CD4-positive, alpha-beta T cell treated with Interleukin-10 for 1 hour (primary cell): ENCODE results near the gene MGMT.

Source experiments
- DNase-seq: peaks from one replicate; pipeline ENCODE4 v3.0.0-alpha.2; 2020

Gene MGMT

GRCh38 chr10:129744134-129745111 lies 277.4 kb downstream of the MGMT start:
- no peak for DNase-seq

DNA sequence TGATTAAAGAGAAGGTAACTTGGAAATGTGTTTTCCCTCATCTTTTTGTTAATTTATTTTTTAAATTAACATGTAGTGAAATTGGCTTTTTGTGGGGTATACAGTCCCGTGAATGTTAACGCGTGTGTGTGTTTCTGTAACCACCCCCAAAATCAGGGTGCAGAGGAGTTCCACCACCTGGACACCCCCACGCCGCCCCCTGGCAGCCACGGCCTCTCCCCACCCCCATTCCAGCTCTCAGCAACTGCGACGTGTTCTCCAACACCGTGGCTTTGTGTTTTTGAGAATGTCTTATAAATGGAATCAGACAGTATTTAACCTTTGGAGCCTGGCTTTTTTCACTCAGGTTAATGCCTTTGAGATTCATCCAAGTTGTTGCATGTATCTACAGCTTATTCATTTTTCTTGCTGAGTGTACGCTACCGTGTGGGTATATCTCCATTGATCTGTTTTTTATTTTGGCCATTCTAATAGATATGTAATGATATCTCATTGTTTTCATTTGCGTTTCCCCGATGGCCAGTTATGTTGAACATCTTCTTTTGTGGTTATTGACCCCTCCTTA lies 278.2 kb downstream of the MGMT start:
- DNase-seq = no peak

DNA sequence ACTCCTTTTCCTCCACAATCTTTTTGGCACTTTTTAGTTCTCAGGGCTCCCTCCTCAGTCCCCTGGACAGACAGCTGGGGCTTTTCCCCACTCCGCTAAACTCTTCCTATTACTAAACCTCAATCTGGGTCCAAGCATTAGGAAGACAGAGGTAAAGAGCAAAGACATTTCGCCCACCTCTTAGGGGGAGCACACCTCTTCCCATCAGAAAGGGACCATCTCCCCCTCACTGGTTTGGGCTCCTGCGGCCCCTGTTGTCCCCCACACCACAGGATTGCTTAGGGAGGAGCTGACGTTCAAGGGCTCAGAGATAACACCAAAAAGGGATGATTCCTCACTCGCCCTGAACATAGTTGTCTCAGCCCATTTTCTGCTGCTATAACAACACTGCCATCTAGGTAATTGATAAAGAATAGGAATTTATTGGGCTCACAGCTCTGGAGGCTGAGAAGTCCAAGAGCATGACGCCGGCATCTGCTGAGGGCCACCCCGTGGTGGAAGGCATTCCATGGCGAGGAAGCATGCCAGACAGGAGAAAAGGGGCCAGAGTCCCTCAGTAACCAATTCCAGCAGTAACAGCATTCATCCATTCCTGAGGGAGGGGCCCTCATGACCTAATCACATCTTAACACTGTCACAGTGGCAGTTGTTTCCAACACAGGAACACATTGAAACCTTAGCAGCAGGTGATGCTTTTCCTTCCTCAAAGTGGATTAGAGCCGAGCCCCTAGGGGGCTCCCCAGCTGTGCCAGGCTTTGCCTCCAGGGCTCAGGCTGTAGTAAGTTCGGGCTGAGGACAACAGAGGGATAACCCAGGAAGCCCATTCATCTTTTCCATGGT lies 287.4 kb downstream of the MGMT start:
- DNase-seq = no peak

- no peak for DNase-seq
These were observed 288.1 kb downstream of the MGMT start for GRCh38 chr10:129755158-129755591.

DNA sequence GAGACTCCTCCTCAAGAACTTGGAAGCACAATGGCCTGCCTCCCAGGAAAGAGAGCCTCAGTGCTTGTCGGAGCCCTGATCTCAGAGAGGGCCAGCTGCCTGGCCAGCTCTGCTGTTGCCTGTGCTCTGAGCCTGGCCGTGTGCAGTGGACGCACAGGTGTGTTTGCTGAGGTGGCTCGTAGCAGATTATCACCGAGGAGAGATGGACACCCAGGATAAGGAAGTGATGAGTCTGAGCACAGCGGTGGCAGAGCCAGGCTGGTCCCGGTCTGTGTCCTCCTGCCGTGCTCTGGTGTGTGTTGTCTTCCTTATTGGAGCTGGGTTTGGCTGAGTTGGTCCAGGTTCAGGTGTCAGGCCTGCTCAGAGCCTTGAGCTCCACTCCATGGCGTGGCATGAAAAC lies 288.6 kb downstream of the MGMT start:
- no peak for DNase-seq

GRCh38 chr10:129756912-129757901 lies 290.2 kb downstream of the MGMT start:
- no peak for DNase-seq

DNA sequence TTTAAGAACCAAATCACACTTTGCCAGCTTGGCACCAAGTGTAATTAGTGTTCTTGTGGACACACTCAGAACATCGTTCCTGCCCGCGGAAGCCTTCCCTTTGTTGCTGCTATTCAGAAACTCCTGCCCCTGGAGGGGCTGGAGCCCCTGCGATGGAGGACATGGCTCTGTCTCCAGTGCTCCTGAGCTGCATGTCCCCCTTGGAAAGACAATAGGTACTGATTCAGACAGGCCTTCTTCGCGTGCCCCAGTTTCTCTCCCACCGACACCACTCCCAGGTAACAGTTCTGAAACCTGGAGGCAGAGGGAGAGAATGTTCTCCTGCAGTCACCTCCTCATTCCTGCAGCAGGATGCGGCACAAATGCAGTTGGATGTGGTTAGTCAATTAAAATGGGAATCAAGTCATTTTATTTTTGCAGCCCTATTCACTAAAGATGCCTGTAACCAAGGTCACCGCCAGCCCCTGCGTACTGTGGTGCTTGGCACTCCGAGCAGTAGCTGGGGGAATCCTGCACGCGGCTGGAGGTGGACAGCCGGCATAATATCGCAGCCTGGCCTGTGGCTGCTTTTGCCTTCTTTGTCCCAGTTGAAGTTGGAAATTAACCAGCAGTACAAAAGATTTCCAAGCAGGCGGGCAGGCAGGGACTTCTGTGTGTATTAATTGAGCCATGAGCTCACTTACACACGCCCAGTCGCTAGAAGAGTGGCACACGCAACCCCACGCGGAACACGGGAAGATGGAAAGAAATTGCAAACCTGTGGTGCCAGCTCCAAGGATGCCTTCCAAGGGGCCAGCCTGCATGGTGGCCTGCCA lies 291.4 kb downstream of the MGMT start:
- no peak for DNase-seq

DNA sequence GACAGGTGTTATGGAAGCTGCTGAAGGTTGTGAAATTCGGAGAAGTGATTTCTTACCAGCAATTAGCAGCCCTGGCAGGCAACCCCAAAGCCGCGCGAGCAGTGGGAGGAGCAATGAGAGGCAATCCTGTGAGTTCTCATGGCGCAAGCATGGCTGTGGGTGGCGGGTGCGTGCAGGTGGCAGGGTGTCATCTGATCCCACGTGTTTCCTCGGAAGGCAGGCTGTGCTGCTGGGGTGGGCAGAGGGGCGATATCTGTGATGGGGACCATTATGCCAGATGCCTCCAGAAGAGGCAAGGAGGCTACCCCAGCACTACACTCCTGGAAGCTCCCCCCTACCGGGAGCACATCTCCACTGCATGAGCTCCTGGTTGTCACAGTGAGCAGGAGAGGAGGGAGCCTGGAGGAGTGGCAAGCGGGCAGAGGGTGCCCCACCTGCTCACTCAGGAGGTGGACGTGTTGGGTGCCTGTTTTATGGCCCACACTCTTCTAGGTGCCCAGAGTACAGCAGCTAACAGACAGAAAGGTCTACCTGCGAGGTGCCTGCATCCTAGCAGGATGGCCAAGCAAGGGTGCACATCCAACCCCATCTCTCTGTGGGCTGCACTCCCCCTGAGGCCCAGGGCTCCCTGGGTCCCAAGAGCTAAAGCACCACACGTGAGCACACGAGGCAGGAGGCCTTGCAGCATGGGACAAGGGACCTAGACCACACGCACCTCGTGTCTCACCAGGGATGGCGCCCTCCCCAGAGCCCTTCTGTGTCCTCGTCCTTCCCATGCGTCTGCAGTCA lies 292.4 kb downstream of the MGMT start:
- DNase-seq = no peak

DNA sequence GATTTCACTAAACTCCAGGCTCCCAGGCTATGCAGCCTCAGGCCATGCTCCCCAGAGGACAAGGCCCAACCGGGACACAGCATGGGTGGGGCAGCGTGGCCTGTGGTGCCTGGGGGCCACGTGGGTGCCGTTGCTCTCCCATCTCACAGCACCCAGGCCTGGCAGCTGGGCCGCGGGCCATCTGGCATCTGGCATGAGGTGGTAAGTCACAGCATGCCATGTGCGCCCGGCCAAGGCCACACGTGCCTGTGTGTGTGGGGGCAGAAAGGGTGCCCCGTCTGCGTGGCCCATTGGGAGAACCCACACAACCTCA lies 292.9 kb downstream of the MGMT start:
- no peak for DNase-seq

DNA sequence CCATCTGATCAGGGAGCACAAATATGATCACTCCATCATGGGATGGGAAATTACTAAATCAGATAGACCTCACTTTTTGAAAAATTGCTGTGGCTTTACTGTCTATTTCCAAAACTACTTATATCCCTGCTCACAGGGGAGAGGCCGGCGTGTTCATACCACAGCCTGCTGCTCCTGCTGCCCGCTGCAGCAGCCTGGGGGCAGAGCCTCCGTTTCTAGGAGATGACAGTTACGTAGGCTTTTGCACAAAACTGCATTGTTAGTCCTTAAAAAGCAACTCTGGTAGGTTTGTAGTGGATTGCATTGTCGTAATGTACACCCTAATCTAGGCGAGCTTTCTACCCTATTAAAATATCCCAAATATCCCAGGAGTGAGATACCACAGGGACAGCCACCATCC lies 293.4 kb downstream of the MGMT start:
- no peak for DNase-seq

GRCh38 chr10:129761197-129761972 lies 294.3 kb downstream of the MGMT start:
- DNase-seq = no peak

DNA sequence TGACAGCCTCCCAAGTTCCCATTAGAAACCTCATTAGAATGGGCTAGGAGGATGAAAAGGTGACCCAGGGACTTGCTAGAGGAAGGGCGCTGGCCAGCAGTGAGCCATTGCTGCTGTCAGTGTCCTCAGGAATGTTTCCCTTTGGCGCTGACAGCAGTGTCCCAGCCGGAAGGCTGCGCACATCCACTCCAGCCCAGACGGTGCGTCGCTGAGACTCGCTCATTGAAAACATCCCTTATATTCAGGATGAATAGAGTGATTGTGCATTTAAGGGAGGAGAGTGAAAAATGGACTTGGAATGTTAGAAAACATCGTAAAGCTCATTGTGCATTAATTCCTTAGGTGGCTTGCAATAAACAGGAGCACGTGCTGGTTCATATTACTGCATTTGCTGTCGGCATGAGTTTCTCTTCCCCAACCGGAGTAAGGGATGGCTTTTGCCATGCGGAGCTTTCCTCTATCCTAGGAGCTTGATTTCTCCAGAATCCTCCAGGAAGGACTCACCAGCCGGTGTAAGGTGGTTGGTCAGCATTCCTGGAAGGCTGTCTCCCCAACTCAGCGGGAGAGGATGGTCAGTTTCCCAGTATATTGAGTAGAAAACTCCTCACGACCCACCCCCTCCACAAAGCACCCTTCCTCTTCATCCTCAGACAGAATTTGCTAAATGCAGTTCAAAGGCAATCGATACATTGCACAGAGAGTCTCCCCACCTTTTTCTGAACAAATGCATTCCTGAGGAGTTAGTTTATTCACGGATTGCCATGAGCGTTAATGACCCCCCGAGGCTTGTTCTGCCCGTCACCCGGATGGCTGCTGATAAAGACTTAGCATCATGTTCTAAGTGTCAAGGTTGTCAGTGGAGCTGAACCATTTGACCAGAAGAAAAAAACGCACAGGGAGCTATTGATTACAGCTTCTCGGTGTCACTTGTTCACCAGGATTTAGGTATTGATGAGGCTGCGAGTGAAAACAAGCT lies 295.2 kb downstream of the MGMT start:
- DNase-seq = no peak

DNA sequence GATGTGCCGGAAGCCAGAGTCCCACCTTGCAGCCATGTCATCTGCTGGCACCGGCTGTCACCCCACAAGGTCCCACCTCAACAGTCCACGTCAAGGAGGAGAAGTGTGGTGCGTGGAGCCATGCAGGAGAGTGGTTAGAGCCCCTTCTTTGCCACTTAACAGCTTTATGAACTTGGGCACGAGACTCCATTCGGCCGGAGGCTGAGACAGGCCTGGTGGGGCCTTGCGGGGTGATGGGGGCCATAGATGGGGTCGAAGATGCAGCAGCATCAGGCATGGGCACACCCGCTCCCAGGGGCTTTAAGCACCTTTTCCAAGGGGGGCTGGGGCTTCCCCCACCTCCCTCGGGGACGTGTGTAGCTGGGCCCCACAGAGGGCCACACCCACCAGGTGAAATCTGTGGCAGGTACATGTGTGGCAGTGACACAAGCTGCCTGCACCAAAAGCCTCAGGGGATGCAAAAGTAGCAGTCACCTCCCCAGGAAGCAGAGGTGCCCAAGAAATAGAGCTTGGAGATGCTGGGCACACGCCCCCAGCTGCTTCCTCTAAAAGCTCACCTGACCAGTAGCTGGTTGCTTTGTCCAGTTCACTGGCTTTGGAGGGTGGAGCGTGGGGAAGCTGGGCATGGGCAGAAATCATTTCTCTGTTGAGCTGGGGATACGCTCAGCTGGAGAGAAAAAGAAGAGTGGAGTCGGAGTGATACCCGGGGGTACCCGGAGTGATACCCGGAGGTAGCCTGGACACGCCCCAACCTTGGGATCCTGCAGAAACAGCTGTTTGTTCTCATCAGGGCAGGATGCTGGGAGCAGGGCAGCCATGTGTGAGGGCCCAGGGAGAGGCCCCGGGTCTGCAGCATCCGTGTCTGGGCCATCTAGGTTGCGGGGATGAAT lies 297.2 kb downstream of the MGMT start:
- no peak for DNase-seq

- DNase-seq = no peak
These were observed 298.0 kb downstream of the MGMT start for GRCh38 chr10:129764901-129765663.

DNA sequence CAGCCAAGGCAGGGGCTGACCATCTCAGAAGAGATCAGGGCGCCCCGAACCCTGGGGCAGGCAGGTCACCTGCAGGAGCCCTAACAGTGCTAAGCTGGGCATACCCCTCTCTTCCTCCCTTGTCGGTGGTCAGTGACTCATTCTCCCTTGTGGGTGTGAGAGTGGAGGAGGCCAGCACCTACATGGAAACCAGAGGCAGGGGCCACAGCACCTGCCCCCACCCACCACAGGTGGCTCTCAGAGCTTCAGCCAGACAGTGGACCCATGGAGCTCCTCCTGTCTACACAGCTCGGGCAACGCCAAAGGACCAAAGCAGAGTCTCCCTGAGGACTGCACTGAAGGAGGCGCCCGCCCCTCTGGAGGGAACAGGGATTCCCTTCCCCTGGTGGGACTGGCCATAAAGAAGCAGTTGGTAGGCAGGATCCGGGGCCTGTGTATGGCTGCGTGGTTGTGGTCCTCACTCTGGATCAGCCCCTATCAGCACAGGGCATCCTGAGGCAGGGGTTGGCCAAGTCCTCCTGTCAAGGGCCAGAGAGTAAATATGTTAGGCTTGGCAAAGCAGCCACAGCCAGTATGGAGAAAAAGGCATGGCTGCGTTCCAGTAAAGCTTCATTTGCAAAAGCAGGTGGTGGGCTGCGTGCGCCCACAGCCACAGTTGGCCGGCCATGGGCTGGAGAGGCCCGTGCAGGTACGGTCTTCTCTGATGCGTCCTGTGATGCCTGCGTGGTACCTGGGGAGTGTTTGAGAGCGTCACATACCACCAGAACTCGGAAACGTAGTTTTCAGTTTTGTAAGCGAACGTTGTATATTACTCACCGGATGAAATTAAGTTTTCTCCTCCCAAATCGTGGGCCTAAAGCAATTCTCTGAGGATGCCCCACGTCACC lies 298.9 kb downstream of the MGMT start:
- no peak for DNase-seq
